Stimulated activated CD8-positive, alpha-beta memory T cell treated with anti-CD3 and anti-CD28 coated beads, Interleukin-12 subunit alpha, Interleukin-12 subunit beta, amount 100 ng/mL, for 4 hours (primary cell): Measurements from ENCODE around the gene GRM4.
"Not testable (repeated sequence)": the region's sequence is repeated elsewhere in the genome, so short reads cannot be mapped to it uniquely, and the experiment has no call there.

Experiments
- DNase-seq: peaks from one replicate; pipeline ENCODE4 v3.0.0-alpha.2; 2020; ENCODE audit warnings: low read depth

Gene GRM4

DNA sequence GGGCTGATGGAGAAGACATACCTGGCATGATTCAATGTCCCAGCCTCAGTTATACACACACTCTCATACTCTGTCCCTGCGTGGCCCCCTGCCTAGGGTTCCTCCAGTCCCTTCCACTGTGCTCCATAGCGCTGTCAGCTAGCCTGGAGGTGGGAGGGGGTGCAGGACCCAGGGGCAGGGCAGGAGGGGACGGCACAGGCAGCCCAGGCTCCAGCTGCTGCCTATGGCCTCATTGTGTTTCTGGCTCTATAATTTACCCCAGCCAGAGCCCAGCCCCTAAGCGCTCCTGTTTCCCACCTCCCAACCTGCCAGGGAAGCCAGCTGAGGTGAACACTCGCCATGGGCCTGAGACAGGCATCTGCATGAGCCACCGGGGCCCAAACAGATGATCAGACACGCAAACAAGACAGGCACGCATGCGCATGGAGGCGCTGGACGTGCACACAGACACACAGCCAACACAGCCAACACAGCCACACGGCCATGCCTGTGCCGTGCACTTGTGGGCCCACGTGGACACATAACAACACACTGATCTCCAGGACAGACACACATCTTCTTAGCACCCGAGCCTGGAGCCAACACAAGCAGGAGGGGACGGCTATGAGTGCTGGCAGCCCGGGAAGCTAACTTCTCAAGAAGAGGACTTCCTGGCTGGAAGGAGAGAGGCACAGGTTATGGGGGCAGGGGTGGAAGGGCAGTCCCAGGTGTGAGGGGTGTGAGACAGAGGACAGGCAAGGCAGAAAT, 124.9 kb downstream of the GRM4 start:
- DNase-seq, result no peak

- DNase-seq, result no peak
Observed at GRCh38 chr6:34020278-34020677, 125.6 kb downstream of the GRM4 start.

- DNase-seq, result no peak
Observed at GRCh38 chr6:34018961-34019606, 126.8 kb downstream of the GRM4 start.

GRCh38 chr6:34018026-34018425, 127.9 kb downstream of the GRM4 start:
- no peak for DNase-seq

DNA sequence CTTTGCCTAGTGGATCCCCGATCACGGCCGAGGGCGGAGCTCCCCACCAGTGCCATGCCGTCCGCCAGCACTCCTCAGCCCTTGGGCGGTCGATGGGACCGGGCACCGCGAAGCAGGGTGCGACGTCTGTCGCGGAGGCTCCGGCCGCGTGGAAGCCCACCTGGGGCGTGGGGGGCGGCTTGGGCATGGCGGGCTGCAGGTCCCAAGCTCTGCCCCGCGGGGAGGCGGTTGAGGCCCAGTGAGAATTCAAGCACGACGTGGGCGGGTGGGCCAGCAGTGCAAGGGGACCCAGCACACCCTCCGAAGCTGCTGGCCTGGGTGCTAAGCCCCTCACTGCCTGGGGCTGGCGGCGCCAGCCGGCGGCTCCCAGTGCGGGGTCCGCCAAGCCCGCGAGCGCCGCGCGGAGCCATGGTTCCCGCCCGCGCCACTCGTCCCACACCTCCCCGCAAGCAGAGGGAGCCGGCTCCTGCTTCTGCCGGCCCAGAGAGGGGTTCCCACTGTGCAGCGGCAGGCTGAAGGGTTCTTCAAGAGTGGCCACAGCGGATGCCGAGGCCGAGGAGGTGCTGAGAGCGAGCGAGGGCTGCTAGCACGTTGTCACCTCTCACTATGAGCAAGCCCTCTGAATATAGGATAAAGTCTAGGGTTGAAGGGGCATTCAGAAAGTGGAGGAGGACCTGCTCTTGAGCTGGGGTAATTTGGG, 128.6 kb downstream of the GRM4 start:
- DNase-seq, result no peak

DNA sequence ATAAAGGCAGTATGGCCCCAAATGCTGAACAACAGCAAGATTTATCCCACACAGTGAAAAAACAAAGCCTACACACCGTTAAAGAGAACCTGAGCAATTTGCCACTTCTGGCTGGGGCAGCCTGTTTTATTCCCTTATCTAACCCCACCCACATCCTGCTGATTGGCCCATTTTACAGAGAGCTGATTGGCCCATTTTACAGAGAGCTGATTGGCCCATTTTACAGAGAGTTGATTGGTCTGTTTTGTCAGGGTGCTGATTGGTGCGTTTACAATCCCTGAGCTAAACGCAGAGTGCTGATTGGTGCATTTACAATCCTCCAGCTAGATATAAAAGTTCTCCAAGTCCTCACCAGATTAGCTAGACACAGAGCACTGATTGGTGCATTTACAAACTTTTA, 129.3 kb downstream of the GRM4 start:
- DNase-seq, result not testable (repeated sequence)

DNA sequence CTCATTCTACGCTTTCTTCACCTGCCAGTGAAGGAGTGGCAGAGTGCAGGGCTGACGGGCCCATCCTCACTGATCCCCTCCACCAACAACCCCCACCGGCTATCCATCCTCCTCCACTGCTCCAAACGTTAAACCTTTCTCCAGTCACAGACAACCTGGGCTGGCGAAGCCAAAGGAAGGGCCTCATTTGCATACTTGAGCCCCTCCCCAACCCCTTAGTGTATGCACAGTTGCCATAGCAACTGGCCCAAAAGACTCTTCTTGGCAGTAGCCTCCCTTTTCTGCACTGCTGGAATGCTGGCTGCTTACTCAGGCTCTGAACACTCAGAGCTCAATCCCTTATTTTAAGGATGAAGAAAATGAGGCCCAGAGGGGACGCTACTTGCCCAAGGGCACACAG, 130.3 kb downstream of the GRM4 start:
- no peak for DNase-seq

DNA sequence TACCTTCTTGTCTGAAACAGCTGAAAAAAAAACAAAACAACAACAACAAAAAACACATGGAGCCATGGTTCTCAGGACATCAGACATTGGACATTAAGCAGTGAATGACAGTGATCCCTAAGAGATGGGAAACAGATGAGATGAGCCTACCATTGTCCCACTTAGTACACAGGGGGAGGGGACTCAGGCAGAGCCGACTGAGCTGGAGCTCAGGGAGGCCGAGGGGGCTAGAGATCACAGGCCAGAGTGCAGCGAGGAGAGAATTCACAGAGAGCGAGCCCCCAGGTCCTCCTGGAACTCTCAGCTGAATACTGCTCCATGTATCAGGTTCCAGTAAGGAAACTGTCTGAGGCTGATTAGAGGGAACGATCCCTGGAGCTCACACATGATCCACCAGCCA, 134.6 kb downstream of the GRM4 start:
- no peak for DNase-seq

DNA sequence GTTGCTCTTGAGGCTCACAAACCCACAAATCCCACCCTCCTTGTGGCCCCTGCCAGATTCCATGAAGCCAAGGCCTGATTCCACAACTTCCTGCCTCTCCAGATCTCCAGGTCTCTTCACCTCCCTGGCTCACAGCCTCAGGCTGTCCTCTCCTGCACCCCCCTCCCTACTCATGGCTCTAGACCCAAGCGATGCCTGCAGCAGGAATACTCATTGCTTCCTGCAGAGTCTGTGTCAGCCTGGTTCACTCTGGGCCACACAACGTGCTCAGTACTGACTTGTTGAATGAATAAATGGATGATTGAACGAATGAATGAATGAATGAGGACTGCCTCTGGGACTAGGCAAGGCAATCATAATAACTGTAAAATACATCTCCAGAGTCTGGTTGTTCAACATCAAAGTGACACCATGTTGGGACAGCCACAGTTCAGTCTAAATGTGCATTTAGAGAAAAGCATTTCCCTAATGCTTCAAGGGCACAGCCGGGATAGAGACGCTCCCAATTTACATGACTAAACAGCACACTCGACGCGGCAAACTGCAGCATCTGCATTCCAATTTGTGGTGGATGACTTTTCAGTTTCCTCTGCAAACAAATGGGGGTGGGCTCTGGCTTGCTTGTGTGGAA, 139.9 kb downstream of the GRM4 start:
- no peak for DNase-seq

- DNase-seq, result no peak
Observed at GRCh38 chr6:34004706-34005105, 141.2 kb downstream of the GRM4 start.

DNA sequence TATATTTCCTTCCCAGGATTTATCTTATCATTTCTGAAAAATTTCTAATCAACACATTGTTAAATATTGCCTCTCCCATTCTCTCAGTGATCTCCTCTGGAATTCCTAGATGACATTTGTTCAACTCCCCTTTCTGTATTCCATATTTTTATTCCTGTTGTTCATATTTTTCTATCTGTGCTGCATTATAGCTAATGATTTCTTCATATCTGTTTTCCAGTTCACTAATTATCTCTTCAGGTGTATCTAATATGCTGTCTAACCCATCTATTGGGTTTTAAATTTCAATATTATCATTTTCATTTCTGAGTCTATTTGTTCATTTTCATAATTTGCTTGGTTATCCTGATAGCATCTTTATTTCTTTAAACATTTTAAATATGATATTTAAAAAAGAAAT, 141.9 kb downstream of the GRM4 start:
- no peak for DNase-seq

DNA sequence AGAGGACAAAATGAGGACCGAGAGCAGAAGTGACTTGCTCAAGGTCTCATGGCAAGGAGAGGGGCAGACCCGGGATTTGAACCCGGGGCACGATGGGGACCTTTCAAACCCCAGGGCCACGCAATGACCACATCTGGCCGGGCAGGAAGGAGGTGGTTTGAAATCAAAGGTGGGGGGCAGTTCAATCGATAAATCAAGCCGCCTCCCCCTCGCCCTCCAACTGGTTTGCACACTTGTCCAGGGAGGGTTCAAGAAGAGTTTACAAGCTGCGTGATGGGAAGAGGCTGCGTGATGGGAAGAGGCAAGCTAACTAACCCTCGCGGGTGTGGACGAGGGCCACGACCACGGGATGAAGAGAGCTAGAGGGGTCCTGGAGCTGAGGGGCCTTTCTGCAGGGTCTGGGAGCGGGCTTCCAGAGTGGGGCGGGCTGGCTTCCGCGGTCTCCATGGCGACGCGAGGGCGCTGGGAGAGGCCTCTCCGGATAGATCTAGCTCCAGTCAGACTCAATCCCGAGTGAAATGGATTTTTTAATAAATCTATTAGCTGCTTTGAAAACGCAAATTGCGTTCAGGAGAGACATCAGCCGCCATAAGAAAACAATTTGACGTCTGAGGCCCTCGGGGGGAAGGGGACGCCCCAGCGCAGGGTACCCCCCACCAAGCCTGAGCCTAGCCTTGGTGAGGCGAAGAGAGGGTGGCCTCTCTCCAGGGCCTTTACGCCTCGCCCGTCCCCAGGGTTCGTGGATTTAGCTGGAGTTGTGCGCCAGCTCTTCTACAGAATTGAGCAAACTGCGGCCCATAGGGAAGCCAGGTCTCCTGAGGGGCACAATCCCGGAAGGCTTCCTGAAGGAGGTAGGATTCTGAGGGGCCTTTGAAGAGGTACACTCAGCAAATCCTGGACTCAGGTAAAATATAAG, 143.9 kb downstream of the GRM4 start:
- no peak for DNase-seq

- DNase-seq, result no peak
Observed at GRCh38 chr6:34000281-34000680, 145.6 kb downstream of the GRM4 start.

- DNase-seq, result no peak
Observed at GRCh38 chr6:33999567-33999966, 146.3 kb downstream of the GRM4 start.

GRCh38 chr6:33998660-33999059, 147.2 kb downstream of the GRM4 start:
- DNase-seq, result no peak

- DNase-seq, result no peak
Observed at GRCh38 chr6:33997265-33997664, 148.6 kb downstream of the GRM4 start.

- DNase-seq, result no peak
Observed at GRCh38 chr6:33996120-33996475, 149.8 kb downstream of the GRM4 start.

- no peak for DNase-seq
Observed at GRCh38 chr6:33995309-33996119, 150.4 kb downstream of the GRM4 start.

- no peak for DNase-seq
Observed at GRCh38 chr6:33994472-33995308, 151.2 kb downstream of the GRM4 start.
